HG02852 (cell line): ENCODE data around the gene GRIK4.

Experiments used
- ATAC-seq: cut with Tn5 transposase; IDR thresholded peaks from one replicate; pipeline ENCODE4 v1.9.1; 2021; ENCODE audit warnings: mild to moderate bottlenecking, moderate library complexity; ENCODE audit not compliant: unreplicated experiment

The GRIK4 gene

GRCh38 chr11:120547316-120547715 is 35.8 kb downstream of the GRIK4 start:
- ATAC-seq: no peak

- no peak for ATAC-seq
These were observed 36.5 kb downstream of the GRIK4 start for GRCh38 chr11:120547811-120548681.

- ATAC-seq: no peak
These were observed 37.2 kb downstream of the GRIK4 start for GRCh38 chr11:120548682-120549209.

GRCh38 chr11:120549346-120549745 is 37.8 kb downstream of the GRIK4 start:
- ATAC-seq: no peak

- no peak for ATAC-seq
These were observed 38.5 kb downstream of the GRIK4 start for GRCh38 chr11:120550007-120550406.

- ATAC-seq: no peak
These were observed 39.6 kb downstream of the GRIK4 start for GRCh38 chr11:120551191-120551590.

- no peak for ATAC-seq
These were observed 43.4 kb downstream of the GRIK4 start for GRCh38 chr11:120554766-120555432.

- no peak for ATAC-seq
These were observed 43.9 kb downstream of the GRIK4 start for GRCh38 chr11:120555433-120555773.

- ATAC-seq: no peak
These were observed 45.2 kb downstream of the GRIK4 start for GRCh38 chr11:120556797-120557196.

GRCh38 chr11:120558744-120559431 is 47.3 kb downstream of the GRIK4 start:
- no peak for ATAC-seq

- no peak for ATAC-seq
These were observed 49.7 kb downstream of the GRIK4 start for GRCh38 chr11:120561286-120561685.

- ATAC-seq: no peak
These were observed 51.4 kb downstream of the GRIK4 start for GRCh38 chr11:120562806-120563425.

- ATAC-seq: no peak
These were observed 52.4 kb downstream of the GRIK4 start for GRCh38 chr11:120563703-120564572.

- peak; percentile 64 for ATAC-seq
These were observed 53.2 kb downstream of the GRIK4 start for GRCh38 chr11:120564573-120565311.

GRCh38 chr11:120565466-120566155 is 54.1 kb downstream of the GRIK4 start:
- no peak for ATAC-seq

GRCh38 chr11:120566176-120566575 is 54.6 kb downstream of the GRIK4 start:
- no peak for ATAC-seq

- no peak for ATAC-seq
These were observed 57.2 kb downstream of the GRIK4 start for GRCh38 chr11:120568572-120569307.

GRCh38 chr11:120569861-120570260 is 58.3 kb downstream of the GRIK4 start:
- ATAC-seq: no peak
